ENCODE measurements around the gene RRAS.

RRAS gene

DNA sequence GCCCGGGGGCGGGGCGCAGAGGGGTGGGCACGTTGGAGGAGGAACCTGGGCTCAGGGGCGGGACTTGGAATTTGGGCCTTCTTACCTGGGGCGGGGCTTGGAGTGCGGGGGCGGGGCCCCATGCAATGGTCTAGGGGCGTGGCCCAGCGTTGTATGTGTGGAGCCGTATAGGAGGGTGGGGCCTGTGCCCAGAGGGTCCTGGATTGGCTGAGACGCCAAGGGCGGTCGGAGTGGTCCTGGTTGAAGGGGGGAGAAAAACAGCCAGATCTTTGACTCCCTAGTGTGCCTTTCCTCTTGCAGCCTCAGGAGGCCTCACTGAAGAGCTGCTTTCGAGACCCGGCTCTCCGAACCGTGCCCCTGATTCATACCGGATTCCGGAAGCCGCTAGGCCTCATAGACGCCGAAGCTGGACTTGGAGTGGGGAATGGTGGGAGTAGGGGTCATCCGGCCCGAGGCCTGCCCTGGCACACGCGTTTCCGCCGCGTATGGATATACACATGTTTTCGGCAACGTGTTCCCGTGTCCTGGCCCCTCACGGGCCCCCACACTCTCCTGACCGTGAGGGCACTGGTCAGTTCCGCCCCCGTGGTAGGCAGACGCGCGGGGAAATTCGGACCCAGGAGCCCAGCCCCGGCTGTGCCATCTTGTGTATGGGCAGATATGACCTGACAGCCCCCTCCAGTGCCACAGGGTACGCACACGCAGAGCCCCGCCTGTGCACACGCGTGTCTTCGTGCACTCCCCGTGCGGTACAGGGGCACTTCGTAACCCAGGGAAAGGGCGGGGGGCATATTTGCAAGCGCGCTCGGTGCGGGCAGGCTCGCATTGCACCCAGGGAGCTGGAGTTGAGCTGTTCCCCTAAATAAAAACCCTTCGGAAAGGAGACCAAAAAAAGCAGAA lies 49.6 kb downstream of the RRAS start:
- TF ChIP-seq, protein P1, sequence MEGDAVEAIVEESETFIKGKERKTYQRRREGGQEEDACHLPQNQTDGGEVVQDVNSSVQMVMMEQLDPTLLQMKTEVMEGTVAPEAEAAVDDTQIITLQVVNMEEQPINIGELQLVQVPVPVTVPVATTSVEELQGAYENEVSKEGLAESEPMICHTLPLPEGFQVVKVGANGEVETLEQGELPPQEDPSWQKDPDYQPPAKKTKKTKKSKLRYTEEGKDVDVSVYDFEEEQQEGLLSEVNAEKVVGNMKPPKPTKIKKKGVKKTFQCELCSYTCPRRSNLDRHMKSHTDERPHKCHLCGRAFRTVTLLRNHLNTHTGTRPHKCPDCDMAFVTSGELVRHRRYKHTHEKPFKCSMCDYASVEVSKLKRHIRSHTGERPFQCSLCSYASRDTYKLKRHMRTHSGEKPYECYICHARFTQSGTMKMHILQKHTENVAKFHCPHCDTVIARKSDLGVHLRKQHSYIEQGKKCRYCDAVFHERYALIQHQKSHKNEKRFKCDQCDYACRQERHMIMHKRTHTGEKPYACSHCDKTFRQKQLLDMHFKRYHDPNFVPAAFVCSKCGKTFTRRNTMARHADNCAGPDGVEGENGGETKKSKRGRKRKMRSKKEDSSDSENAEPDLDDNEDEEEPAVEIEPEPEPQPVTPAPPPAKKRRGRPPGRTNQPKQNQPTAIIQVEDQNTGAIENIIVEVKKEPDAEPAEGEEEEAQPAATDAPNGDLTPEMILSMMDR (conservative IDR thresholded peaks at IDR 0.05) = 0 out of 2 replicates have a peak, but pooled peaks have one; percentile 12

DNA sequence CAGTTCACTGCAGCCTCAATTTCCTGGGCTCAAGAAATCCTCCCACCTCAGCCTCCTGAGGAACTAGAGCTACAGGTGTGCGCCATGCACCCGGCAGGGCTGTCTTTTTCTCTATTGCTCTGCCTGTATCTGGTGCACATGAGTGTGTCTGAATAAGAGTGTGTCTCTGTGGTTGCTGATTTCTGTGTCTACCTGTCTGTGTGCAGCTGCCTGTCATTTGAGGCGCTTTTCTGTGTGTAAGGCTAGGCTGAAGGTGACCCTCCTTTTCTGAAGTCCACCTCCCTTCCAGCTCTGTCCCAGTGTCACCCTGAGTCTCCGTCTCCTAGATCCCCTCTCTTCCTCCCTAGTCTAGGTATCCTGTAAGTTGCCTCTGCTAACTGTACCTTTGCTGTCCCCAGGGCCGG lies 50.4 kb downstream of the RRAS start:
- H3K27ac ChIP-seq = peak overlapping the region; percentile 99
- TF ChIP-seq, protein P1 (conservative IDR thresholded peaks at IDR 0.05) = no peak

More for the DNA sequence above, 49.6 kb downstream of the RRAS start:
- H3K27ac ChIP-seq = peak overlapping the region; percentile 99

DNA sequence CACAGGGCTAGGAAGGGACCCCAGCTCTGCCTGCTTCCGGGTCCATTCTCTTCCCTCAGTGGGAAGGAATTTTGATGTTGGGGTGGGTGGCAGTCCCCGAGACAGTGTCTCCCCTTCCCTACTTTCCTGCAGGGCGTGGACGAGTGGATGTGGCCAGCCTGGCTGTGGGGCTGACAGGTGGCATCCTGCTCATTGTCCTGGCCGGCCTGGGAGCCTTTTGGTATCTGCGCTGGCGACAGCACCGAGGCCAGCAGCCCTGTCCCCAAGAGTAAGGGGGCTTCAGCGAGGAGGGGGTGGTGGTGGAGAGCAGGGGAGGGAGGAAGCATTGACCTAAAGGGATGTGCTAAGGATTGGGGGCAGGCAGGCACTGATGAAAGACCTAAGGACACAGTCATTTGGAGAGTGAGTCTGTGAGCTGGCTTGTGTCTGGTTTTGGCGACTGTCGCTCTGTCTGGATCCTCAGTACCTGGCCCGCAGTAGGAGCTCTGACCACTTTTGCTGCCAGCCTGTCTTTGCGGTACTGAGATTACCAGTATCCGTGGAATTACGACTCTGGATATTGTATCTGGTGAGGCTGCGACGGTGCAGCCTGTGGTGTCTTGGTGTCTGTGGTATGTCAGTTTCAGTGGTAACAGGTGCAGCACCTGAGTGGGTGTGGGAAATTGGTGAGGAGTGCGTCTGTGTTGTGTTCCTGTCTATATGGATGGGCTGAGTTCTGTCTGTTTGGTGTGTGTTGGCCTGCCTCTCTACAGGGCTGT lies 51.4 kb downstream of the RRAS start:
- TF ChIP-seq, protein P1 (conservative IDR thresholded peaks at IDR 0.05) = no peak
- no peak overlapping the region for H3K27ac ChIP-seq

DNA sequence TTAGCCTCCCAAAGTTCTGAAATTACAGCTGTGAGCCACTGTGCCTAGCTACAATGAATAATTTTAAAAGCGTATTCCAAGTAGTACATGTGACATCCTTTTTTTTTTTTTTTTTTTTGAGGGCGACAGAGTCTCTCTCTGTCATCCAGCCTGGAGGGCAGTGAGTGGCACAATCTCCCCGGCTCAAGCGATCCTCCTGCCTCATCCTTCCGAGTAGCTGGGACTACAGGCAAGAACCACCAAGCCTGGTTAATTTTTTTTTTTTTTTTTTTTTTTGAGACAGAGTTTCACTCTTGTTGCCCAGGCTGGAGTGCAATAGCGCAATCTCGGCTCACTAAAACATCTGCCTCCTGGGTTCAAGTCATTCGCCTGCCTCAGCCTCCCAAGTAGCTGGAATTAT lies 52.7 kb downstream of the RRAS start:
- no peak overlapping the region for H3K27ac ChIP-seq
- TF ChIP-seq, protein P1 (conservative IDR thresholded peaks at IDR 0.05) = no peak
